NCI-H2196 (cell line): ENCODE measurements around the gene SETD1B.
"Not testable (repeated sequence)": the region's sequence is repeated elsewhere in the genome, so short reads cannot be mapped to it uniquely, and the experiment has no call there.

ENCODE experiments used
- DNase-seq: peaks from one replicate; lab custom pipeline; 2025; ENCODE audit not compliant: unreplicated experiment; lab: John Stamatoyannopoulos, UW

The SETD1B gene

DNA sequence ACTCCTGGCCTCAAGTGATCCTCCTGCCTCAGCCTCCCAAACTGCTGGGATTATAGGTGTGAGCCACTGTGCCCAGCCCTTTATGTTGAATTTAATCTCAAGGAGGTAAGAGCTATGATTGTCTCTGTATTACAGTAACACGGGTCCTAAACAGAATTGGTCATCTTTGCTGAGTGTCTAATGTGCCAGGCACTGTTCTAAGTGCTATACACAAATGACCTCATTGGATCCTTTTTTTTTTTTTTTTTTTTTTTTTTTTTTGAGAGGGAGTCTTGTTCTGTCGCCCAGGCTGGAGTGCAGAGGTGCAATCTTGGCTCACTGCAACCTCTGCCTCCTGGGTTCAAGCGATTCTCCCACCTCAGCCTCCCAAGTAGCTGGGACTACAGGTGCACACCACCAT lies 48.6 kb downstream of the SETD1B start:
- not testable (repeated sequence) for DNase-seq

DNA sequence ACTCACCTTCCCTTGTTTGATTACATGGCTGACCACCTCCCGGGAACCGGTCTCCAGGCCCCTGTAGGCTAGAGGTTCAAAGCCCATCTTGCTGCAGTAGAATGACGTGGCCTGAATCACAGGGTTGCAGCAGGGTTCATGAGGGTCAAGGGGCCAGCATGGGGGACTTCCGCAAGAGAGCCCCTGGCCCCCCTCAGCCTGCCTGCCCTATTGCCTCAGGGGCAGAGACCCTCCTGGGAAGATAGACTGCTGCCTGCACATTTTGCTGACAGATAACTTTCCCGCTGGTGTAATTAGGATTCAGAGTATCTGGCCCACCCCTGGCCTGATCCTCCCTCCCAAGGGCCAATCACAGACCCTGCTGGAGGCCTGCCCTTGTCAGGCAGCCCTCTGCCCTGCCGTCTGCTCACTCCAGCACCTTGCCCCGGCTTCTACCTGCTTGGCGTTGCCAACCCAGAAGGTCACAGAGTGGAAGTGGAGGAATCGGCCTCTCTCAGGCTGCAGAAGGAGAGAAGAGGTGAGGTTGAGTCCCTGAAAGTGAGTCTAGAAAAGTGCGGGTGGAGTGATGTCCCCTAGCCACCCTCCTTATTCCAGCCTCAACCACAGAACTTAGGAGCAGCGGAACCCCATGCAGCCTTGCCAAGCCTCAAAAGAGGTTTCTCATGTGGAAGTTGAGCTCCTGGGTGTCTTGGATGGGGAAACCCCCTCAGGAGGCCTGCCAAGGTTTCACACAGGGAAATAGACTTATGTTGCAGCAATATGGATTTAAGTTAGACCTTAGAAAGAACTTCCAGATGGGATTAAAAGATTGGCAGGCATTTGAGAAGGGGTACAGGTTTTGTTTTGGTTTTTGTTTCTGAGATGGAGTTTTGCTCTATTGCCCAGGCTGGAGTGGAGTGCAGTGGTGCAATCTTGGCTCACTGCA lies 53.8 kb downstream of the SETD1B start:
- no peak for DNase-seq

DNA sequence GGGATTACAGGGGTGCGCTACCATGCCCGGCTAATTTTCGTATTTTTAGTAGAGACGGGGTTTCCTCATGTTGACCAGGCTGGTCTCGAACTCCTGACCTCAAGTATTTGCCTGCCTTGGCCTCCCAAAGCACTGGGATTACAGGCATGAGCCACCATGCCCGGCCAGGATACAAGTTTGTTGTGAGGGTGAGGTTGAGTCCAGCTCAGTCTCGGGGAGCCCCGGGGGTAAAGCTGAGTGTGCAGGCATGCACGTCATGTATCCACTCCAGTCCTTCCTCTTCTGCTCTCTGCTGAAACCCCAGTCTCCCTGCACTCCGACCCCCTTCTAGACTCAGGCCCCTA lies 54.5 kb downstream of the SETD1B start:
- no peak for DNase-seq

DNA sequence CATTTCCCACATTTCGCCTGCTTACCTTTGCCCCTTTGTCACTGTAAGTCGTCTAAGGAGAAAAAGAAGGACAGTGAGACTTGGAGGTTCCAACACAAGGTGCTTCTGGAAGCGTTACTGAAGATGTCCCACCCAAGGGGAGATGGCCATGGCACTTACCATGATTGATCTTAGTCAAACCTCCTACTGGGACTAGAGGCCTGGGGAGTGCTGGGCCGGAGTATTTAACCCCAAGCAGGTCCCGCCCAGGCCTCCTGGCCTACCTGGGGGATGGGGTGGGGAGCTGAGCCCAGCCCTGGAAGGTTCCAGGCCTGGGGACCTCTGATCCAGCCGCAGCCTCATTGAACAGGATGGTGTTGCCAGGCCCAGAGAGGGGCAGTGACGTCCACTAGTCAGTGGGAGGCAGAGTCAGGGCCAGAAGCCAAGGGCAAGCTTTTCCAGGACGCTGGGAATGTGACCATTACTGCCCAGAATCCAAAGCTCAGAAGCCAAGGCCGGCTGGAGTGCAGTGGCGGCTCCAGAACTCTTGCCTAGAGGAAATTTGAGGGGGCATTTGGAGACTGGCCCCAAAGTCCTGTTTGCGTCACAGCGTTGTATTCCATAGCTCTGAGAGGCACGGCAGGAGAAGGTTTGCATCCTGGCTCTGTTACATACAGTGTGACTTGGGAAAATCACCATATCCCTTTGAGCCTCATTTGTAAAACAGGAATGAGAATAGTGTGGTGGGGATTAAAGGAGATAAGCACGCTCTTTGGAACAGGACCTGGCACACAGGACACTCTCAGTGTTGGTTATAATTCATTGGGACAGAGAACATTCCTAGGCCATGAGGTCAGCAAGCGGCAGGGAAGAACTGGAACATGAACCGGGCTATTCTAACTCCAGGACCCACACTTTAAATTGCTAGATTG lies 55.1 kb downstream of the SETD1B start, which contains the start of gene HPD:
TSS of gene HPD (minus strand) at position 198 of the 911 bp plus-strand sequence. CDS start at position 162, 36 bp downstream.
- DNase-seq: no peak

DNA sequence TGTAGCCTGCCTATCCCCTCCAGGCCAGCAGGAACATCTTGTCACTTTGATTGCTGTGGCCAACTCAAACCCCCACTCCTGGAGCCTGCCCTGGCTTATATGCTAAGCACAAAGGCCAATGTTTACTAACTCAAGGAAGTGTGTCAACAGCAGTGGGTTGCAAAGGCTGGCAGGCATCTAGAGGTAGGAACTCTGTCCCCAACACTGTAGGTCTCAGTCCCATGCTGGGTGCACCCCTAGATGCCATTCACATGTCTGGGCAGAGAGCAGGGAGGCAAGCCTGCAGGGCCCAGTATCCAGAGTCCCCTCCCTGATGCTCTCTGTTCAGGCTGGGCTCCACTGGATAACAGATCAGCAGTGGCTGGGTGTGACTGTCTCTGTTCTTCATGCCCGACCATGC lies 56.4 kb downstream of the SETD1B start:
- DNase-seq: no peak

DNA sequence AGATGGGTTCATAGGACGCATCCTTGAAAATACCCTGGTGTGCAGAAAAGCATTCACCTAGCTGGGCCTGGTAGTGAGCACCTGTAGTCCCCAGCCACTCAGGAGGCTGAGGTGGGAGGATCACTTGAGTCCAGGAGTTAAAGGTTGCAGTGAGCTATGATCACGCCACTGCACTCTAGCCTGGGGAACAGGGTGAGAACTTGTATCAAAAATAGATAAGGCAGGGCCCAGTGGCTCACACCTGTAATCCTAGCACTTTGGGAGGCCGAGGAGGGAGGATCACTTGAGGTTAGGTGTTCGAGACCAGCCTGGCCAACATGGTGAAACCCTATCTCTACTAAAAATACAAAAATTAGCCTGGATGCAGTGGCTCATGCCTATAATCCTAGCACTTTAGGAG lies 56.9 kb downstream of the SETD1B start:
- DNase-seq: not testable (repeated sequence)

DNA sequence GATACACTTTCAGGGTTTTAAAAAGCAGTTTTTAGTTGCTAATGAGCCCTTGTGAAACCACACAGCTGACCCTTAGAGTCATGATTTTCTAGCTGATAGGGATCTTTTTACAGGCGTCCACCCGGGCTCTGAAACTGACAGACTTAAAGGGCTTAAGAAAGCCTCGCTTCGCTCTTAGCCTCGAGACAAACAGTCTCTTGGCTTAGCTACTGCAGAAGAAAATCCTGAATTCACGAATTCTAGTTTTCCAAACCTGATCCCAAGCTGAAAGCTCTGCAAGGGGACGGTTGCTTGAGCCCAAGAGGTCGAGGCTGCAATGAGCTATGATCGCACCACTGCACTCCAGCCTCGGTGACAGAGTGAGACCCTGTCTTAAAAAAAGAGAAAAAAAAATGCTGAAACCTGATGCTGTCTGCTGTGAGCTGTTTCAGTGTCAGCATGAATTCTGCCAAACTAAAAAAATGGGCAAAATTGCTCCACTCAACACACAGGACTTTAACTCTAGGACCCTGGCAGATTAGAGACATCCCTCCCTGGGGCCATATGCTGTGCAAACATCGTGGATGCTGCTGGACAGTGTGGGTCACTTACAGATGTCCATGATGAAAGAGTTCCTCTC lies 57.9 kb downstream of the SETD1B start:
- DNase-seq: no peak

DNA sequence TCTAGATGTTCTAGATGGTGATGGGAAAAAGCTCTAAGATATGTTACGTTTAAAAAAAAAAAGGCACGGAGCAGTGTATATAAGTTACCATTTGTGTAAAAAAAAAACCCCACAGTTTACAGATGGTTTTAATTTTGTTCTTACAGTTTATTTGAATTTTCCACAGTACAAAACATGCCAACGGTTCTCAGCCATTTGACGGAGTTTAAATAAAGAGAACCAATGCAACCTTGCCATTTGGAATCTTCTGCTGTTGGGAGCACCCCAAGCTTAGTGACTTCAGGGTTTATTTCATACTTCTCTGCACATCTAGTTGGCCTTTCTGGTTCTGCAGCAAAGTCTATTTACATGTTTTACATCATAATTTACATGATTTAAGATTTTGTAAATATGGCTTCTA lies 62.5 kb downstream of the SETD1B start:
- DNase-seq: no peak

DNA sequence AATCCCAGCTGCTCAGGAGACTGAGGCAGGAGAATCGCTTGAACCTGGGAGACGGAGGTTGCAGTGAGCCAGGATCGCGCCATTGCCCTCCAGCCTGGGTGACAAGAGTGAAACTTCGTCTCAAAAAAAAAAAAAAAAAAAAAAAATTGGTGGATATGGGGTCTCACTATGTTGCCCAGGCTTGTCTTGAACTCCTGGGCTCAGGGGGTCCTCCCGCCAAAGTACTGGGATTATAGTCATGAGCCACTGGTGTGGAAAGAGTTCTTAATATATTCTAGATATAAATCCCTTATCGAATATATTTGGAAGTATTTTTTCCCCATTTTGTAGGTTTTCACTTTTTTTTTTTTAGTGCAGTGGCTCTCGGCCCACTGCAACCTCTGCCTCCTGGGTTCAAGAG lies 65.4 kb downstream of the SETD1B start:
- DNase-seq: not testable (repeated sequence)

DNA sequence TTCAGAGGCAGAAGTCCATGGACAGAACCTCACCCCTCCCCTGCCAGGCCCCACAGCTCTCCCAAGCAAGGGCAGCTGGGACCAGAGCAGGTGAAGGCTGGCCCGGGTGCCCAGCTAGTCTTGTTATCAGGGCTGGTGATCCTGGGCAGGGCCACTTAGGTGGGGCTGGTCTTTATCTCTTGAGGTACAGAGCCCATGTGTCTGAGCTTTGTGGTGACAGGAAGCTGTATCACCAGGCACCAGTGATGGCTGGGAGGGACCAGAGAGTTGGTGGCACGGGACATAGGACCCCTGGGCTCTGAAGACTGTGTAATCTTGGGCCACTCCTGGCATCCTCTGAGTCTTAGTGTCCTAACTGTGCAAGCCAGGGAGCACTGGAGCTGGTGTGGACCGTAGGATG lies 67.7 kb downstream of the SETD1B start:
- DNase-seq: no peak

DNA sequence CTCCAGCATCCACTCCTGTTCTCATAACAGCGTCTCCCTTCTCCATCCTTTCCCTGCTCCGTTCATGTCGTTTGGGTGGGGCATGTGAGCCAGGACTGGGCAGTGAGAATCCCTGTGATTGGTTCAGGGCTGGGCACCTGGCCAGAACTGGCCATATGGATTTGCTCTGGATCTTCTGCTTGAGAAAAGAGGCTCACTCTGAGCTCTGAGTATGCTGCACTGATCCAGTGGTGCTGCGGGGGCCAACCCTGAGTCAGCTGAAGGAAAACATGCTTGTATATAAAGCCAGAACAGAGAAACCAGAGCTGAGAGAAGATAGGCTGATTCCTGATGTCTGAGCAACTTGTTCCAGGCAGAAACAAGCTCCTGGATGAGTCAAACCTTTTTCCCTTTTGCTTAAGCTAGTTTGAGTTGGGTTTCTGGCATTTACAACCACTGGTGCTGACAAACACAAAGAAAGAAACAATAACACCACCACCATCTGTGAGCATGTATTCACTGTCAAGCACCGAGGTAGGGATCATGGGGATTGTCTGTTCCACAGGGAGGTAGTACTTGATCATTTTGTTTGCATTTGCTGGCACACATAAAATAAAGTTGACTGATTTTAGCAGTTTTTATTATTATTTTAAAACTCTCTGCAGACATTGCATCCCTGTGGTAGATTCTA lies 68.9 kb downstream of the SETD1B start:
- peak; percentile 5 for DNase-seq

DNA sequence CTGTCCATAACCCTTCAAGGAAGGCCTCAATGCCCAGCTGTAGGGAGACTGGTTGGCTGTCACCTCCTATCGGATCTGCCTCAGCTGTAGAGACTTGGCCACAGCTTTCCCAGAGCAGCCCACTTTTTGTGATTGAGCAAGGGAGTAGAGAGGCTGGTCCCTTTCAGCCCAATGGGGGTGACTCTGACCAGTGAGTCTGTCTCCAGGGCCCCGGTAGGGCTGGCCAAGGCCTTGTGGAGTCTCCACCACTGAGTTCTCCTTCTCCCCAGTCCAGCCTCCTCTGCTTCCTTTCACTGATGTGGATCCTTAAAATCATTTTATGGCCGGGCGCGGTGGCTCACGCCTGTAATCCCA lies 69.4 kb downstream of the SETD1B start:
- no peak for DNase-seq

DNA sequence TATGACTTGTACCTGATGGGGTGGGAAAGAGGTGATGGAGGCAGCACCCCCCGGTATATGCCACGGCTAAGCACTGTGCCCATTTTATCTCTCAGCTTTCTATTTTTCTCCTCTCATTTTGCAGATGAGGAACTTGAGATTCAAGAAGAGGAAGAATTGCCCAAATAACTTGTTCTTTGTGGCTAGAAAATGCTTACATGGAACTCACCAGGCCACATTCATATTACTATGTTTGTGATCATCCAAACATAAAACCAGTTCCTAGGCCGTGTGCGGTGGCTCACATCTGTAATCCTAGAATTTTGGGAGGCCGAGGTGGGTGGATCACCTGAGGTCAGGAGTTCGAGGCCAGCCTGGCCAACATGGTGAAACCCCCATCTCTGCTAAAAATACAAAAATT lies 70.3 kb downstream of the SETD1B start:
- DNase-seq: no peak

DNA sequence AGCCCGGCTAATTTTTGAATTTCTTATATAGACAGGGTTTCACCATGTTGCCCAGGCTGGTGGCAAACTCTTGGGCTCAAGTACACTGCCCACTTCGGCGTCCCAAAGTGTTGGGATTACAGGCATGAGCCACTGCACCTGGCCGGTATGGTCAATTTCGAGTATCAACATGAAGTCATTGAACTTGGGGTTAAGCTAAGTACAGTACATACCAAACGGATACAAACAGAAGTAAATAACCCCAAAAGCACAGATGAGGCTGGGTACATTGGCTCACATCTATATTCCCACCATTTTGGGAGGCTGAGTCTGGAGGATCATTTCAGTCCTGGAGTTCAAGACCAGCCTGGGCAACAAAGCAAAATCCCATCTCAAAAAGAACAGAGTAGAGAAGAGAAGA lies 71.8 kb downstream of the SETD1B start:
- no peak for DNase-seq

DNA sequence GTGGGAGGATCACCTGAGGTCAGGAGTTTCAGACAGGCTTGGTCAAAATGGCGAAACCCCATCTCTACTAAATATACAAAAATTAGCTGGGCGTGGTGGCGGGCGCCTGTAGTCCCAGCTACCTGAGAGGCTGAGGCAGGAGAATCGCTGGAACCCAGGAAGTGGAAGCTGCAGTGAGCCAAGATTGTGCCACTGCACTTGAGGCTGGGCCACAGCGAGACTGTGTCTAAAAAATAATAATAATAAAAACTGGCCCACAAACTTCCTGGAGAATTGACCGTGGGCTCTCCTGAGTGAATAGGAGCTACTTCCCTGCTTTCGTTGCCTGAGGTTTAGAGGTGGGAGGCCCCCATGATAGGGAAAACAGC lies 72.3 kb downstream of the SETD1B start:
- DNase-seq: not testable (repeated sequence)
